ENCODE results near the gene TXNRD1.
"Not testable (repeated sequence)": the region's sequence is repeated elsewhere in the genome, so short reads cannot be mapped to it uniquely, and the experiment has no call there.

TXNRD1 gene

DNA sequence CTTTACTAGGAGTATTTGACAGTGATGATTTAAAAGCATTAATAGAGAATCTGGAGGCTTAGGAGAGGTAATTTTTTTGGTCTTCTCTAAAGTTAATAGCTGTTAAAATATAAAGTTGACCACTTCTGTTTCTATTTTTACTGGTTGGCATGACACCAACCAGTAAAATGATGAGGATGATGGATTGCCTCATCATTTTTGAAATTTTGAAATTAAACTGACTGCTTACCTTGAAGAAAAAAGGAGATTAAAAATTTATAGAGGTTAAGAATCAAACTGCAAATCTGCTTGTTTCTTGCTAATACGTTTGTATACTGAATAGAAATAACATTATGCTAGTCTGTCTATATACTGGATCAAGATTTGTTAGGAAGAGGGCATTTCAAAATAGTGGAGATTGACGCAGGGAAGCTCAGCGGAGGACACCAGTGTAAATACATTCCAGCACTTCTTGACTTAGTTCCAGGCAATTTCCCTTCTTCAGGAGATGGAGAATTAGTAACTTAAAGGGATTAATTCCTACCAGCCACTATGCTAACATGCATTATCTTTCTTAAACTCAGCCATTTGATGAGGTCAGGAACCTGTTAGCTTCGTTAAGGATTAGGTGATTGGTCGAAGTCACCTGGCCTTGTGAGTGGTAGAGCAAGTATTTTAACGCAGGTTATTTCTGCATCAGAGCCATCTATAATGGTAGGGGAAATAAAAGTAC is 91.5 kb downstream of the TXNRD1 start:
- DNase-seq: no peak

GRCh38 chr12:104307655-104308000 is 92.0 kb downstream of the TXNRD1 start:
- DNase-seq: no peak

- DNase-seq: no peak
Observed at GRCh38 chr12:104309446-104309993, 93.9 kb downstream of the TXNRD1 start.

- no peak for DNase-seq
Observed at GRCh38 chr12:104310751-104311633, 95.4 kb downstream of the TXNRD1 start.

DNA sequence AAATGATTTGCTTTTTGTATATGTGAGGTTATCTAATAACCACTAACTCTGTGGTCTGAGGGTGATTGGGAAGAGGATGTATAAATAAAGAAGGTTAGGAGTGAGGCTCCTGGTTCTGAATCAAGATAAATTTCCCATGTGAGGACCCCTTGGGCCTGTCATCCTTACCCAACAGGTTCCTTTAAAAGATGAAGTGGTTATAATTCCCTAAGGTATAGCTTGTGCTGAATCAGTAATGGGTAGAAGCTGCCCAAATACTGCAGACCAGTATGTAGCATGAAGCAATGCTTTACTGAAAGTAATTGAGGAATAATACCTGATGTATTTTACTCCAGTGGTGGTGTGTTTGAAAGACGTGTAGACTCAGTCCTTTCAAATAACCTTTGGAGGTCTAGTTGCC is 96.6 kb downstream of the TXNRD1 start:
- DNase-seq: no peak

- DNase-seq: no peak
Observed at GRCh38 chr12:104312654-104313053, 97.1 kb downstream of the TXNRD1 start.

- DNase-seq: no peak
Observed at GRCh38 chr12:104313568-104314241, 98.1 kb downstream of the TXNRD1 start.

DNA sequence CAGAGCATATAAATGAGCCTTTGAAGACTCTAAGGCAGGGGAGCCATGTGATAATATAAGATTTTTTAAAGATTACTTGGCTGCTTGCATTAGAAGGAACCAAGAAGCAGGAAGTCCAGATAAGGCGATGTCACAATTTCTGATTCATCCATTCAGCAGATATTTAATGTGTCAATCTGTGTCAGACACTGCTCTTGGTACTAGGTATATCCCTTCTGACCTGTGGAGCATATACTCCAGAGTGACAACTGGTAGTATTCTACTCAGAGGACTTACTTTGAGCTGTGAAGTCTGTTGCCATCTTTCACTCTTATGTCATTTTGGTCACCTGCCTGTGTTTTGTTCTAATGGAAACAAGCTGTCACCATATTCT is 98.6 kb downstream of the TXNRD1 start:
- no peak for DNase-seq

DNA sequence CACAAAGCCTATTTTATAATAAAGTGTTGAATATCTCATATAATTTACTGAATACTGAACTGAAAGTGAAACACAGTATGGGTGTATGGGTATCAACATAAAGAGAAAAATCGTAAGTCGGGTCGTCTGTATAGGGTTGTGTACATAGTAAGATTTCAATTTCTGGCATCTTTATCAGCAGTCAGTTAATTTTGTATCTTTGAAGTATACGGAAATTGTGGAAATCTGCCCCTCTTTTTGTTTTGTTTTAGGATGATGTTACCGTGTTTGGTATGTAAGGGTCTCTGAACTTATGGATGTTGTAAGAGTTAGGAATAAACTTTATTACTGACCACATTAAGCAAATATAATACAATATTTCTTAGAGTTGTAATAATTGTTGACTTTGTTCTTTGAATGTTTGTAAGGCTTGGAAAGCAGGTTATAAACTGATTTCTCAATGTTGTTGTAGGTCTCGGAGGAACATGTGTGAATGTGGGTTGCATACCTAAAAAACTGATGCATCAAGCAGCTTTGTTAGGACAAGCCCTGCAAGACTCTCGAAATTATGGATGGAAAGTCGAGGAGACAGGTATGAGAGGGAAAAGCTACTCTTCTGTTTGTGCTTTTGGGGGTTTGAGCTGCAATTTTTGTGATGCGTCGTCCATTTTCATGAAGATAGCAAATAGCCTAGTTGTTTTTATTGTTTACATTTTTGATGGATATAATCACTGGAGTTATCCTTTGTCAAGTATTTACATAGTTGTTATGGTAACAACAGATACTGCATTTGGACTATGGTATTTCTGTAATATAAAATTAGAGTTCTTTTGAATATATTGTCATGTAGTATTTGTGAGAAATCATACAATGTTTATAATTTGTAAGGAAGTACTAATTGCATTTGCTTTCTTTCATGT is 100.0 kb downstream of the TXNRD1 start:
- no peak for DNase-seq

DNA sequence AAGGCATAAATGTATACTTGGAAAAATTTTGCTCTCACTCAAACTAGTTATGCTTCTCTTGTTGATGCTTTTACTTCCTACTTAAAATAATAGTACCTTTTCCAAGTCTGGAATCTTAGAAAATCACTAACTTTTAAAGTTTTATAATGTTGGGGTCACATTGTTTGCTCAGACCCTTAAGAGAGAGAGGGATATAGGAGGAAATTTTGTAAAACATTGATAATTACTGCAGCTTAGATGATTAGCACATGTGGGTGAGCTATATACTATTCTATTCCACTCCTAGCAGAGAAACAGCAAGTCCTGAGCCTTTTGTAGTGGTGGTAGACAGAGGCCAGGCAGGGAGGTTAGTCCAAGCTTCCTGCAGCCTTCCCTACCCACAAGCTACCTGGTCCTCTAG is 101.4 kb downstream of the TXNRD1 start:
- DNase-seq: no peak

GRCh38 chr12:104317538-104318210 is 102.1 kb downstream of the TXNRD1 start:
- DNase-seq: no peak

GRCh38 chr12:104319028-104319427 is 103.4 kb downstream of the TXNRD1 start:
- no peak for DNase-seq

- DNase-seq: no peak
Observed at GRCh38 chr12:104319918-104320626, 104.5 kb downstream of the TXNRD1 start.

DNA sequence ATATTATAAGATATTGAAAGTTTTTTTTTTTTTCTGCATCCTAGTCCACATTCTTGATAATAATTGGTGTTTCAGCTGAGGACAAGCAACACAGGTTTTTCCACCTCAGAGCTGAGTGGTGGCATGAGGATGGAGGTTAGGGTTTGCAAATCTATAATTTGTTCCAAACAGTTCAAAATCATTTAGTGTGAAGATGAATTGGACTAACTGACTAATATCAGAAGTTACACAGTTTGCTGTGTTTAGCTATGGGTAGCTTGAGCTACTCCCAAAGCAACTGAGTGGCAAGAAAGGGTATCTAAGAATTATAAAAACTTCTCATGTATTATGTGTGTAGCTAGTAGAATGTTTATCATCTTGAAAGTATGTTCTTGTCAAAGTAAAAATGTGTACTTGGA is 105.0 kb downstream of the TXNRD1 start:
- DNase-seq: no peak

DNA sequence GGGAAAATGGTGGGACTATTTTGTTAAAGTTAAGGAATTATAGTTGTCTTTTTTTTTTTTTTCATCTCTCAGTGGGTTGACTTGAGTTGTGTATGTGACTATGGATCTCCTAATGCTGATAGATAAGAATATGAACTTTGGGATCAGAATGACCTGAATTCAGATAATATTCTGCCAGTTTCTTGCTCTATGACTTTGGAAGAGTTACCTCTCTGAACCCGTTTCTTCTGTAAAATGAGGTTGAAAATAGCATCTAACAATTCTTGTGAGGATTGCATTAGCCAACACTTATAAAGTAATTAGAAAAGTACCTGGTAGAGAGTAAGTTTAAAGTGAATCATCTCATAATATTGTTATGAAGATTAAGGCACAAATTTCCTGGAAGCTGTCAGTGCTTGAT is 106.4 kb downstream of the TXNRD1 start:
- DNase-seq: no peak

DNA sequence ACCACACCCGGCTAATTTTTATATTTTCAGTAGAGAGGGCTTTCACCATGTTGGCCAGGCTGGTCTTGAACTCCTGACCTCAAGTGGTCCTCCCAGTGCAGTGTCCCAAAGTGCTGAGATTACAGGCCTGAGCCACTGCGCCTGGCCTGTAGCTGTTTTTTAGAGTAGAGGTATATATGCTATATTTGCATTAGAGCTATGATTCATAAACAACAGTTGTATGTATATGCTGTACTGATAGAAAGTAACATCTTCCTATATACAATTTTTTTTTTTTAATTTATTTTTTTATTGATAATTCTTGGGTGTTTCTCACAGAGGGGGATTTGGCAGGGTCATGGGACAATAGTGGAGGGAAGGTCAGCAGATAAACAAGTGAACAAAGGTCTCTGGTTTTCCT is 107.0 kb downstream of the TXNRD1 start:
- DNase-seq: not testable (repeated sequence)

DNA sequence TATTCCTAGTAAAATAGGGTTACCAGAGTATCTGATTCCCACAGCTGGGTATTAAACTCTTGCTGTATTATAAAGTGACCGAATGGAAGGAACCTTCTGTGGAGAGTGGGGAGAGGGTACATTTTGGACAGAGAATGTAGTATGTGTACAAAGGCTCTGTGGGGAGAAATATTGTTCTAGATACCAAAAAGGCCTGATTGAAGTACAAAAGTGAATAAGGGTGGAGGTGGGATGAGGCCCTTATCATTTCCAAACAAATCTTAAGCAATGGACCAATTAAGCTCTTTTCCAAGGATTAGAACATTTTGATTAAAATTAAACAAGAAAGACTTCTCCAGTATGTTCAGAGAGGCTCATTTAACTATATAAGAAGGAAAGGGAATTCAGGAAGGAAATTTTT is 108.3 kb downstream of the TXNRD1 start:
- DNase-seq: no peak

GRCh38 chr12:104328278-104328677 is 112.7 kb downstream of the TXNRD1 start:
- DNase-seq: not testable (repeated sequence)

GRCh38 chr12:104328790-104329189 is 113.2 kb downstream of the TXNRD1 start:
- no peak for DNase-seq

- DNase-seq: no peak
Observed at GRCh38 chr12:104329707-104330532, 114.3 kb downstream of the TXNRD1 start.
